ENCODE measurements around the gene EXOC3L1. TPM values are rescaled to one million over a fixed set of nuclear protein-coding genes. Genes with fewer than 3 reads are reported as not detected.

EXOC3L1 gene
- total and polyA plus RNA-seq, 2 of the 4 experiments (the other 2 are of a cell fraction), result not detected

- Histone ChIP-seq H3K79me1 (ENCODE audit: low read depth in 1 of 2, low read length in 2 of 2) (peaks cover 5 to 25% of the 10 kb centered on the region in 2 experiments; a peak in 2 of 4 replicates), H3K27me3 (ENCODE audit: control insufficient read depth, insufficient read depth, low read length) (peaks cover 24% of the 10 kb centered on the region; the same call in 1 of the 2 replicates), H3K23ac (ENCODE audit: low read depth, low read length) (no peak overlapping the region), H3K9me3 (ENCODE audit: control insufficient read depth, insufficient read depth, low read length) (no peaks in the 10 kb centered on the region), H4K8ac (ENCODE audit: low read depth in 2 of 2, low read length in 2 of 2) (peak overlapping the region in 1 of 2 experiments; percentile 10; a peak in 1 of 4 replicates), H3K4me2 (ENCODE audit: low read depth, low read length) (peak overlapping the region; percentile 9; the same call in 1 of the 2 replicates), H2BK15ac (ENCODE audit: low read depth, low read length) (no peak overlapping the region), H2AFZ (replicated peaks; ENCODE audit: low read length, poor library complexity) (peak overlapping the region; percentile 83), H3K4me3 (ENCODE audit: insufficient read depth, low read depth, low read length) (no peak overlapping the region), H2AK9ac (replicated peaks; ENCODE audit: low read depth, low read length, poor library complexity) (peak overlapping the region; percentile 26), H2BK20ac (ENCODE audit: low read depth, low read length) (no peak overlapping the region), H3K18ac (ENCODE audit: low read depth, low read length) (no peak overlapping the region), H2AK5ac (ENCODE audit: low read depth, low read length) (no peak overlapping the region; the same call in 1 of the 2 replicates), H3K4me1 (ENCODE audit: control insufficient read depth, insufficient read depth, low read length) (peaks cover 18% of the 10 kb centered on the region; the same call in 1 of the 2 replicates), H3K9me1 (ENCODE audit: insufficient read depth, low read length) (peaks cover 5% of the 10 kb centered on the region; the same call in 1 of the 2 replicates), H2BK5ac (ENCODE audit: low read depth, low read length, poor library complexity, severe bottlenecking) (no peak overlapping the region), H4K5ac (ENCODE audit: low read depth, low read length) (no peak overlapping the region; the same call in 1 of the 2 replicates), H2BK120ac (ENCODE audit: low read depth, low read length) (no peak overlapping the region), H3K14ac (replicated peaks; ENCODE audit: low read depth, low read length) (no peak overlapping the region), H3K4ac (ENCODE audit: low read depth, low read length) (no peak overlapping the region), H3K27ac (ENCODE audit: insufficient read depth, low read length) (no peak overlapping the region), H3K36me3 (ENCODE audit: control insufficient read depth, insufficient read depth, low read length) (peaks cover 3% of the 10 kb centered on the region; the same call in 1 of the 2 replicates), H3K9ac (ENCODE audit: low read depth, low read length) (no peak overlapping the region), H3K56ac (ENCODE audit: extremely low read depth, insufficient read depth, low read length) (no peak overlapping the region), H4K20me1 (ENCODE audit: insufficient read depth, low read length) (0 out of 2 replicates have a peak, but pooled peaks cover 5% of the 10 kb centered on the region), H4K91ac (ENCODE audit: insufficient read depth, low read depth, low read length) (no peak overlapping the region)
- ATAC-seq (ENCODE audit: low read depth) (peak; percentile 8), DNase-seq (peak; percentile 35)
- 18% methylated on average over 51 of the region's 99 CpGs; no CpG with 5 or more reads in 1 of the 2 experiments for WGBS, 2 experiments (ENCODE audit: extremely low coverage in 2 of 2, insufficient read length in 1 of 2)
- intact Hi-C loops (cut with micrococcal nuclease) (no loop called here), dilution Hi-C loops (cut with HindIII; ENCODE audit: low sequenced_read_pairs, unreplicated experiment) (no loop called here), in situ Hi-C loops (cut with MboI; ENCODE audit: low sequenced_read_pairs) (no loop called here)
- no TSS peak for BruUV-seq (replicated peaks)
- POLR2A ChIA-PET (ENCODE audit: unreplicated experiment), result interaction anchor here (0.7 kb wide), 1 partner anchor 238 kb away, joined by 5 read pairs; no protein-coding TSS in a partner anchor
- CTCF ChIA-PET, result no interaction called here
- TF ChIP-seq RAD21 (IDR thresholded peaks at IDR 0.05; ENCODE audit: low read length) (no peak), BHLHE40 (IDR thresholded peaks at IDR 0.05; ENCODE audit: low read depth, low read length) (no peak), CHD1 (IDR thresholded peaks at IDR 0.05; ENCODE audit: low read depth, low read length) (no peak), MAFK (IDR thresholded peaks at IDR 0.05; ENCODE audit: low read depth, low read length) (no peak), MXI1 (IDR thresholded peaks at IDR 0.05; ENCODE audit: borderline replicate concordance, low read depth, low read length) (no peak), CTCF (conservative IDR thresholded peaks at IDR 0.05; ENCODE audit: low read depth, low read length) (no peak), ELK1 (IDR thresholded peaks at IDR 0.05; ENCODE audit: borderline replicate concordance, low read depth, low read length) (no peak), RCOR1 (IDR thresholded peaks at IDR 0.05; ENCODE audit: insufficient replicate concordance, low read length) (no peak), NFE2L2 (IDR thresholded peaks at IDR 0.05; ENCODE audit: low read depth, low read length) (no peak), FOS (IDR thresholded peaks at IDR 0.05; ENCODE audit: low read depth, low read length) (no peak), CEBPB (IDR thresholded peaks at IDR 0.05; ENCODE audit: low read depth, low read length) (no peak), USF2 (IDR thresholded peaks at IDR 0.05; ENCODE audit: low read depth, low read length) (no peak), MAZ (IDR thresholded peaks at IDR 0.05; ENCODE audit: borderline replicate concordance, low read depth, low read length) (no peak)
These were observed 26.6 kb downstream of the EXOC3L1 start for GRCh38 chr16:67163164-67163998.
